ENCODE data around the gene FTO. TPM values are rescaled to one million over a fixed set of nuclear protein-coding genes. Genes with fewer than 3 reads are reported as not detected.

Gene FTO
- total RNA-seq, 2 experiments from 2014 or later = 46.3 to 47.2 TPM

- ATAC-seq (ENCODE audit: low read depth) = no peak
- DNase-seq = no peak
- no peaks in the 10 kb centered on the region for H3K36me3 Mint-ChIP-seq
- POLR2A ChIA-PET = interaction anchor here (0.6 kb wide), 1 partner anchor 595 kb away, joined by 3 read pairs; no protein-coding TSS in a partner anchor
- H3K4me1 Mint-ChIP-seq = peaks cover 15% of the 10 kb centered on the region
- H3K27me3 Mint-ChIP-seq = no peaks in the 10 kb centered on the region
- no peak overlapping the region for H3K4me3 Mint-ChIP-seq
- no peaks in the 10 kb centered on the region for H3K9me3 Mint-ChIP-seq
- peak overlapping the region; percentile 33 for H3K27ac Mint-ChIP-seq
Measured at GRCh38 chr16:53891409-53892139, 187.6 kb downstream of the FTO start.

GRCh38 chr16:53892155-53892554 is 188.2 kb downstream of the FTO start:
- H3K4me3 Mint-ChIP-seq = no peak overlapping the region
- no peaks in the 10 kb centered on the region for H3K9me3 Mint-ChIP-seq
- H3K4me1 Mint-ChIP-seq = peaks cover 15% of the 10 kb centered on the region
- peak; percentile 66 for ATAC-seq (ENCODE audit: low read depth)
- H3K36me3 Mint-ChIP-seq = no peaks in the 10 kb centered on the region
- POLR2A ChIA-PET = interaction anchor here (0.6 kb wide), 1 partner anchor 595 kb away, joined by 3 read pairs; no protein-coding TSS in a partner anchor
- DNase-seq = peak; percentile 33
- no peak overlapping the region for H3K27ac Mint-ChIP-seq
- H3K27me3 Mint-ChIP-seq = no peaks in the 10 kb centered on the region

DNA sequence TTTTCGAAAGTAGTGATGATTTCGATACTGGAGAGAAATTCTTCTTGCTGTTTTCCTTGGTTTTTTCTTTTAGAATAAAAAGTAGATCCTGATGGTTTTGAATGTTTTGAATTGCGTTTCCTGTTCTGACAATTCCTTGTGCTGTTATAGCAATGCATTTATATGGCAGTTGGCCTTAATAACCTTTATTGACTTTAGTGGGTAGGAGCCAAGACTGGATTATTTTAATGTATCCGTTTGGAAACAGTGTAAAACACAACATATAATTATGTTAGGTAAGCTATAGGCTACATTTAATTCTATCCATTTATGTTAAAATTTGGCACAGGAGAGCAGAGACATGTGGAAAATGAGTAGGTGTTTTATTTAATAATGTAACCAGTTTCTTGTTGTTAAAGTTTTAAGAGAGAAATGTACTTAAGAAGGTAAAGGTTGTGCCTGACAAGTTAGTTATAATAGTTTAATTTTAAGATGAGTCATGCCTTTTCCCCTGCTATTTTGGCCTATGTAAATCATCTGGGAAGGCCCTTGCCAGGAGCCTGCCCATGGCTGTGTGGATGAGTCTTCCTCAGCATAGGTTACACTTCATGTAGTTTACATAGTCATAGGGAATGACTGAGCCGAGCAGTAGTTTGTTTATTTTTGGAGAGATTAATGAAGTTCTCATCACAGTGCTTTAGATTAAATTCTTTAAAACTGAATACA is 189.9 kb downstream of the FTO start:
- Mint-ChIP-seq H3K9me3 (no peaks in the 10 kb centered on the region), H3K4me1 (peaks cover 15% of the 10 kb centered on the region), H3K27ac (no peak overlapping the region), H3K27me3 (no peaks in the 10 kb centered on the region), H3K36me3 (peaks cover 2% of the 10 kb centered on the region), H3K4me3 (no peak overlapping the region)
- POLR2A ChIA-PET = no interaction called here
- DNase-seq = no peak
- no peak for ATAC-seq (ENCODE audit: low read depth)

- DNase-seq (no peak), ATAC-seq (ENCODE audit: low read depth) (no peak)
- no peaks in the 10 kb centered on the region for H3K27me3 Mint-ChIP-seq
- H3K27ac Mint-ChIP-seq = no peak overlapping the region
- H3K36me3 Mint-ChIP-seq = peaks cover 2% of the 10 kb centered on the region
- H3K9me3 Mint-ChIP-seq = no peaks in the 10 kb centered on the region
- no peak overlapping the region for H3K4me3 Mint-ChIP-seq
- POLR2A ChIA-PET = no interaction called here
- H3K4me1 Mint-ChIP-seq = peaks cover 17% of the 10 kb centered on the region
Measured at GRCh38 chr16:53894686-53895085, 190.7 kb downstream of the FTO start.

DNA sequence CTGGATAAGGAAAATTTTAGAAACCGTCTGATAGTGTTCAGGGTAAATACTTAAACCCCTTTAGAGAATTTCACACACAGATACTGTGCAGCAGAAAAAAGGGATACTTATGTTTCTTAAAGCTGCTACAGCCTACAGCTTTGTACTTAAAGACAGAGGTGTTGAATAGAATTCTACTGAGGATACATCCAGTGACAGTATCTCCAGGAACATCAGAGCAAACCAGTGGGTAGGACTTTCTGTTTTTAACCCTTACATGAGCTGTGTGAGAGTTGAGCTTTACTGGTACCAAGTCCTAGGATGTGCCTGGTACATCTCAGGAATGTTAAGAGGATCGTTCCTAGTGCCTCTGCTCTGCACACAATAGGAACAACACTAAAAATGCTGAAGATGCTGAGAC is 191.5 kb downstream of the FTO start:
- peaks cover 17% of the 10 kb centered on the region for H3K4me1 Mint-ChIP-seq
- H3K36me3 Mint-ChIP-seq = peaks cover 2% of the 10 kb centered on the region
- H3K4me3 Mint-ChIP-seq = no peak overlapping the region
- no peaks in the 10 kb centered on the region for H3K27me3 Mint-ChIP-seq
- no peak overlapping the region for H3K27ac Mint-ChIP-seq
- POLR2A ChIA-PET = no interaction called here
- no peaks in the 10 kb centered on the region for H3K9me3 Mint-ChIP-seq
- ATAC-seq (ENCODE audit: low read depth) = no peak
- no peak for DNase-seq

GRCh38 chr16:53895851-53896250 is 191.9 kb downstream of the FTO start:
- DNase-seq (no peak), ATAC-seq (ENCODE audit: low read depth) (no peak)
- Mint-ChIP-seq H3K4me1 (peaks cover 17% of the 10 kb centered on the region), H3K9me3 (no peaks in the 10 kb centered on the region), H3K4me3 (no peak overlapping the region), H3K36me3 (peaks cover 4% of the 10 kb centered on the region), H3K27ac (no peak overlapping the region), H3K27me3 (no peaks in the 10 kb centered on the region)
- POLR2A ChIA-PET = no interaction called here

- DNase-seq (no peak), ATAC-seq (ENCODE audit: low read depth) (no peak)
- Mint-ChIP-seq H3K9me3 (no peaks in the 10 kb centered on the region), H3K4me1 (peaks cover 22% of the 10 kb centered on the region), H3K27me3 (no peaks in the 10 kb centered on the region), H3K36me3 (peaks cover 4% of the 10 kb centered on the region), H3K27ac (no peak overlapping the region), H3K4me3 (no peak overlapping the region)
- POLR2A ChIA-PET = no interaction called here
Measured at GRCh38 chr16:53896722-53897121, 192.8 kb downstream of the FTO start.

- DNase-seq (no peak), ATAC-seq (ENCODE audit: low read depth) (no peak)
- peaks cover 2% of the 10 kb centered on the region for H3K9me3 Mint-ChIP-seq
- H3K4me3 Mint-ChIP-seq = no peak overlapping the region
- no peak overlapping the region for H3K27ac Mint-ChIP-seq
- peaks cover 13% of the 10 kb centered on the region for H3K4me1 Mint-ChIP-seq
- peaks cover 8% of the 10 kb centered on the region for H3K36me3 Mint-ChIP-seq
- POLR2A ChIA-PET = no interaction called here
- H3K27me3 Mint-ChIP-seq = no peaks in the 10 kb centered on the region
Measured at GRCh38 chr16:53898993-53899392, 195.0 kb downstream of the FTO start.

DNA sequence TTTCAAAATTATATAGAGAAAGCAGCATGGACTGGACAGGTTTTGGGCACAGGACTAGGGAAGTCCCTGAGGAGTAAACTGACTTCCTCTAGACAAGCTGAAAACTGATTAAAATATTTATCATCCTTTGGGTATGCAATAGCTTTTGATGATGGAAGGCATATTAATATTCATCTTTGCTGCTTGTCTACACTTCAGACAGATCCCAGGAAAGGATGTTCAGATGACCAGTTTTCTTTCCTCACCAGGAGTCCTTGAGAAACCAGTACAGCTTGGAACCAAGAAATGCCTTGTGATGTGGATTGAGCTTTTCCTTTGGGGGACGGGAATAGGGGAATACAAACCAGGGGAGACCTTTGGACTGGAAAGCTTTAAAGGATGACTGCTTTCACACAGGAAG is 195.5 kb downstream of the FTO start:
- H3K27ac Mint-ChIP-seq = no peak overlapping the region

DNA sequence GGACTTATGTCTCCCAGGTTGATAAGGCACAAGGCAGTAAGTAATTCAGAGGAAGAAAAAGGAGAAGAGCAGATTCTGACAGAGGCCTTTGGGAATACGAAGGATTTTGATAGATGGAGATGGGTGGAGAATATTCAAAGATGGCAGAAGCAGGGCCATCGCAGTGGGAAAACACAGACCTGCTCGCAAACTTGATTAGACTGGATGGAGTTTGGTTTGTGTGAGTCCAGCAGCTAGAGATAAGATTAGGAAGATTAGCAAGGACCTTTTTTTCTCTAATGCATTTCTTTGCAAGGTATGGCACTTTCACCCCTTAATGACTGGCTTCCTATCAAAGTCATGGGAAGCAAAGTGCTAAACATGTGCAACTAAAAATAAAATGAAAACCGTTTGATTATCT is 196.7 kb downstream of the FTO start:
- peaks cover 12% of the 10 kb centered on the region for H3K36me3 Mint-ChIP-seq
- H3K4me3 Mint-ChIP-seq = no peak overlapping the region
- DNase-seq (no peak), ATAC-seq (ENCODE audit: low read depth) (no peak)
- no peaks in the 10 kb centered on the region for H3K27me3 Mint-ChIP-seq
- H3K4me1 Mint-ChIP-seq = peaks cover 21% of the 10 kb centered on the region
- peaks cover 2% of the 10 kb centered on the region for H3K9me3 Mint-ChIP-seq
- H3K27ac Mint-ChIP-seq = no peak overlapping the region
- POLR2A ChIA-PET = no interaction called here

More for the DNA sequence above, 195.5 kb downstream of the FTO start:
- H3K27me3 Mint-ChIP-seq = no peaks in the 10 kb centered on the region
- DNase-seq (no peak), ATAC-seq (ENCODE audit: low read depth) (no peak)
- peaks cover 11% of the 10 kb centered on the region for H3K4me1 Mint-ChIP-seq
- H3K9me3 Mint-ChIP-seq = peaks cover 2% of the 10 kb centered on the region
- POLR2A ChIA-PET = no interaction called here
- no peak overlapping the region for H3K4me3 Mint-ChIP-seq
- H3K36me3 Mint-ChIP-seq = peaks cover 9% of the 10 kb centered on the region

DNA sequence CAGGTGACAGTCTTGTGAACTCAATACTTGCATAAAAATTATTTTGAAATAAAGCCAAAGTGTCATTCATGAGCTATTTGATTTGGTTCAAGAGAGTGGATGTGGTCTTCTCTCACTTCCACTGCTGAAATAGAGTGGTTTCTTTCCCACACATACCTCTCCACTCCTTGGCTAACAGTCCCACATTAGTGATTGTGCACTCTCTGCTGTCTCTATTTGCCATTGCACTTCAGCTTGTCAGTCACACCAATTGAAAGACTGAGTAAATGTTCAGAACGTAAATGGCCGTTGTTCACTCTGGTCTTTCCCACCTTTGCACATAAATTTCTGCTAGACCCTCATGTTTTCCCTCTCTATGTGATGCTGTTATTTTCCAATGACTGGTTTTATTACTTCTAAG is 197.5 kb downstream of the FTO start:
- DNase-seq (no peak), ATAC-seq (ENCODE audit: low read depth) (no peak)
- H3K4me1 Mint-ChIP-seq = peaks cover 21% of the 10 kb centered on the region
- POLR2A ChIA-PET = no interaction called here
- H3K4me3 Mint-ChIP-seq = no peak overlapping the region
- H3K9me3 Mint-ChIP-seq = peaks cover 2% of the 10 kb centered on the region
- no peak overlapping the region for H3K27ac Mint-ChIP-seq
- H3K36me3 Mint-ChIP-seq = peaks cover 12% of the 10 kb centered on the region
- no peaks in the 10 kb centered on the region for H3K27me3 Mint-ChIP-seq

GRCh38 chr16:53904533-53904932 is 200.6 kb downstream of the FTO start:
- Mint-ChIP-seq H3K9me3 (peaks cover 2% of the 10 kb centered on the region), H3K27ac (no peak overlapping the region)
- no peak for DNase-seq

DNA sequence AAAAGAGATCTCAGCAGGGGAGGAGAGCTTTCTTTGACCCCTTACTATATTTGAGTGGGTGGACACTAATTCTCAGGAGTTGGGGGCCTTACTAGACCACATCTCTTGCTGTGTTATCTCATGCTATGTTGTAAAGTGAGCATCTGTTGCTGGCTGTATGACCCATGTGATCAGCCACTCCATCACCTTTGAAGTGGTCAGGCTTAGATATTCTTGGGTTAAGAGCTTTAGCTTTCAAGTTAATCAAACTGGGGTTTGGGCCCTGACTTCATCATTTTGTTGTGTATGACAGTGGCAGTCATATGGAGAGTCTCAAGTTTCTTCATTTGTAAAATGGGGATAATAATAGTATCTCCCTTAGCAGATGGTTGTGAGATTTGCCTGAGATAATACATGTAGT is 201.1 kb downstream of the FTO start:
- no peaks in the 10 kb centered on the region for H3K27me3 Mint-ChIP-seq
- DNase-seq = no peak
- peak; percentile 50 for ATAC-seq (ENCODE audit: low read depth)
- H3K27ac Mint-ChIP-seq = no peak overlapping the region
- H3K9me3 Mint-ChIP-seq = peaks cover 2% of the 10 kb centered on the region
- no peak overlapping the region for H3K4me3 Mint-ChIP-seq
- H3K36me3 Mint-ChIP-seq = peaks cover 15% of the 10 kb centered on the region
- peaks cover 17% of the 10 kb centered on the region for H3K4me1 Mint-ChIP-seq
- POLR2A ChIA-PET = no interaction called here

More at GRCh38 chr16:53904533-53904932, 200.6 kb downstream of the FTO start:
- Mint-ChIP-seq H3K27me3 (no peaks in the 10 kb centered on the region), H3K36me3 (peaks cover 15% of the 10 kb centered on the region), H3K4me3 (no peak overlapping the region), H3K4me1 (peaks cover 19% of the 10 kb centered on the region)
- POLR2A ChIA-PET = no interaction called here
- no peak for ATAC-seq (ENCODE audit: low read depth)

GRCh38 chr16:53908731-53909130 is 204.8 kb downstream of the FTO start:
- POLR2A ChIA-PET = no interaction called here
- no peak overlapping the region for H3K4me3 Mint-ChIP-seq
- peaks cover 31% of the 10 kb centered on the region for H3K4me1 Mint-ChIP-seq
- no peaks in the 10 kb centered on the region for H3K27me3 Mint-ChIP-seq
- H3K9me3 Mint-ChIP-seq = no peaks in the 10 kb centered on the region
- no peak overlapping the region for H3K27ac Mint-ChIP-seq
- ATAC-seq (ENCODE audit: low read depth) (no peak), DNase-seq (no peak)
- peaks cover 9% of the 10 kb centered on the region for H3K36me3 Mint-ChIP-seq

Measured in activated naive CD8-positive, alpha-beta T cell treated with anti-CD3 and anti-CD28 coated beads, Interleukin-2, amount 10 ng/mL, durations not matched to agents 7 days and 5 days (primary cell).